Panc1 (cell line): ENCODE results near the gene MEIS1. TPM values are rescaled to one million over a fixed set of nuclear protein-coding genes. Genes with fewer than 3 reads are reported as not detected.

ENCODE experiments used
- ATAC-seq: fragments of 200-7000 bp; cut with Tn5 transposase; 2 replicates; pipeline ENCODE4 v1.9.1; 2020; ENCODE audit warnings: mild to moderate bottlenecking, moderate library complexity
- BruUV-seq: library from RNA; stranded (reverse); fragments of 400-500 nt; replicated peaks from 2 replicates; lab custom pipeline; 2021; lab: Mats Ljungman, UMichigan
- CTCF ChIA-PET: fragments of 300-600 bp; sonication (Branson Sonifier 250); formaldehyde crosslinking; loops from one replicate; lab custom pipeline; 2022; ENCODE audit warnings: antibody characterized with exemption; lab: Charles Lee
- POLR2A ChIA-PET: fragments of 300-600 bp; sonication (Branson Sonifier 250); formaldehyde crosslinking; loops from one replicate; lab custom pipeline; 2022; ENCODE audit warnings: antibody characterized with exemption; lab: Charles Lee
- DNase-seq: peaks from one replicate; pipeline ENCODE4 v3.0.0-alpha.2; 2010; ENCODE audit warnings: low read depth, low spot score
- H3K27ac ChIP-seq: 2 replicates; pipeline ENCODE4 v1.5.1; 2011; ENCODE audit warnings: mild to moderate bottlenecking, low read length, inconsistent platforms
- H3K27me3 ChIP-seq: fragments of 200-500 bp; sonication (Bioruptor generic); 2 replicates; pipeline ENCODE4 v1.6.0; 2014; ENCODE audit warnings: low read length, inconsistent platforms; ENCODE audit not compliant: control insufficient read depth, insufficient read depth
- H3K36me3 ChIP-seq: fragments of 200-500 bp; sonication (Bioruptor generic); 2 replicates; pipeline ENCODE4 v1.5.1; 2014; ENCODE audit warnings: inconsistent platforms, mild to moderate bottlenecking, low read length, moderate library complexity; ENCODE audit not compliant: control insufficient read depth, insufficient read depth
- H3K4me1 ChIP-seq: 2 replicates; pipeline ENCODE4 v1.5.1; 2011; ENCODE audit warnings: inconsistent platforms, mild to moderate bottlenecking, low read length, moderate library complexity; ENCODE audit not compliant: control insufficient read depth, insufficient read depth
- H3K4me3 ChIP-seq, 2 experiments: 2 replicates each; pipeline ENCODE4 v1.5.1; 2011 to 2012; ENCODE audit warnings: low read depth in 2 of 2, low read length in 2 of 2, mild to moderate bottlenecking in 2 of 2, inconsistent platforms in 1 of 2, moderate library complexity in 1 of 2
- H3K9me3 ChIP-seq: fragments of 200-500 bp; sonication (Bioruptor generic); 2 replicates; pipeline ENCODE4 v1.5.1; 2014; ENCODE audit warnings: low read depth, mild to moderate bottlenecking, inconsistent platforms, low read length, moderate library complexity; ENCODE audit not compliant: control insufficient read depth, insufficient read depth
- CTCF ChIP-seq: fragments of 450-650 bp; IDR thresholded peaks from 2 replicates; pipeline ENCODE4 v1.5.1; 2017; ENCODE audit warnings: mild to moderate bottlenecking
- POLR2AphosphoS5 ChIP-seq: IDR thresholded peaks from 2 replicates; pipeline ENCODE4 v1.6.1; 2012; ENCODE audit warnings: mild to moderate bottlenecking, low read depth, low read length, moderate library complexity
- SIN3A ChIP-seq: IDR thresholded peaks from 2 replicates; pipeline ENCODE4 v1.6.1; 2012; ENCODE audit warnings: low read depth, mild to moderate bottlenecking, low read length, moderate library complexity, borderline replicate concordance; ENCODE audit not compliant: insufficient read depth
- TCF7L2 ChIP-seq: IDR thresholded peaks from 2 replicates; pipeline ENCODE4 v1.6.1; 2011; ENCODE audit warnings: mild to moderate bottlenecking, low read depth, low read length, inconsistent platforms
- in situ Hi-C: cut with HindIII; loops from 2 replicates; pipeline ENCODE4 v1.10.0; 2016; ENCODE audit warnings: low sequenced_read_pairs, low pct_unique_long_range_greater_than_20kb
- intact Hi-C: fragments of 100-400 bp; cut with micrococcal nuclease; formaldehyde crosslinking; loops from one replicate; pipeline ENCODE4 v1.10.0; 2022; ENCODE audit not compliant: unreplicated experiment
- total RNA-seq: library from RNA; stranded (reverse); gene quantifications from one replicate; pipeline ENCODE4 v1.2.1, GENCODE V29; 2021; ENCODE audit not compliant: unreplicated experiment
- TF ChIP-seq, protein P1 (sequence below), 2 experiments: IDR thresholded peaks; 2 replicates each; pipeline ENCODE4 v1.6.1; 2011 to 2012; ENCODE audit warnings: low read depth in 2 of 2, control low read depth in 1 of 2, low read length in 1 of 2, mild to moderate bottlenecking in 1 of 2, moderate library complexity in 1 of 2; ENCODE audit not compliant: insufficient read depth in 1 of 2

Gene MEIS1
- total RNA-seq, 1 experiment from 2014 or later = 2.0 TPM

DNA sequence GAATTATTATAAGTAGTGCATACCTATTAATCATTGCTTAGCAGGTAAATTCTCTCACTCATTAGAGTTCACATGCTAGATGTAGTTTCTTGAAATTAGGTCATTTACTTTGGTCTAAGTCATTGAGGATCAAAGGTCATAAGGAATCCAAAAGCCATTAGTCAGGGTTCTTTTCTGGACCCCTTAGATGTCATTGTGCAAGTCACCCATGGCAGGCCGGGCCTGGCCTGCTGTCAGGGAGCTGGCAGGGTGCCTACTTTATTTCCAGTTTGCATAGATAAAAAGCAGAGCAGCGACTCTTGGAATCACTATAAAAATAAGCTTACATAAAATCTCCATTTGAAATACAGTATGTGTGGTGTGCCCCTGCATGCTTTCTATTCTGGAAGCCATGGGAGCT lies 91.3 kb downstream of the MEIS1 start:
- DNase-seq (no peak), ATAC-seq (no peak)
- Histone ChIP-seq H3K4me3 (no peak overlapping the region), H3K27me3 (no peaks in the 10 kb centered on the region), H3K9me3 (no peaks in the 10 kb centered on the region), H3K27ac (no peak overlapping the region), H3K36me3 (no peaks in the 10 kb centered on the region), H3K4me1 (no peaks in the 10 kb centered on the region)
- intact Hi-C loops = no loop called here
- CTCF ChIA-PET = no interaction called here
- POLR2A ChIA-PET = no interaction called here
- no TSS peak for BruUV-seq
- TF ChIP-seq, protein P1, sequence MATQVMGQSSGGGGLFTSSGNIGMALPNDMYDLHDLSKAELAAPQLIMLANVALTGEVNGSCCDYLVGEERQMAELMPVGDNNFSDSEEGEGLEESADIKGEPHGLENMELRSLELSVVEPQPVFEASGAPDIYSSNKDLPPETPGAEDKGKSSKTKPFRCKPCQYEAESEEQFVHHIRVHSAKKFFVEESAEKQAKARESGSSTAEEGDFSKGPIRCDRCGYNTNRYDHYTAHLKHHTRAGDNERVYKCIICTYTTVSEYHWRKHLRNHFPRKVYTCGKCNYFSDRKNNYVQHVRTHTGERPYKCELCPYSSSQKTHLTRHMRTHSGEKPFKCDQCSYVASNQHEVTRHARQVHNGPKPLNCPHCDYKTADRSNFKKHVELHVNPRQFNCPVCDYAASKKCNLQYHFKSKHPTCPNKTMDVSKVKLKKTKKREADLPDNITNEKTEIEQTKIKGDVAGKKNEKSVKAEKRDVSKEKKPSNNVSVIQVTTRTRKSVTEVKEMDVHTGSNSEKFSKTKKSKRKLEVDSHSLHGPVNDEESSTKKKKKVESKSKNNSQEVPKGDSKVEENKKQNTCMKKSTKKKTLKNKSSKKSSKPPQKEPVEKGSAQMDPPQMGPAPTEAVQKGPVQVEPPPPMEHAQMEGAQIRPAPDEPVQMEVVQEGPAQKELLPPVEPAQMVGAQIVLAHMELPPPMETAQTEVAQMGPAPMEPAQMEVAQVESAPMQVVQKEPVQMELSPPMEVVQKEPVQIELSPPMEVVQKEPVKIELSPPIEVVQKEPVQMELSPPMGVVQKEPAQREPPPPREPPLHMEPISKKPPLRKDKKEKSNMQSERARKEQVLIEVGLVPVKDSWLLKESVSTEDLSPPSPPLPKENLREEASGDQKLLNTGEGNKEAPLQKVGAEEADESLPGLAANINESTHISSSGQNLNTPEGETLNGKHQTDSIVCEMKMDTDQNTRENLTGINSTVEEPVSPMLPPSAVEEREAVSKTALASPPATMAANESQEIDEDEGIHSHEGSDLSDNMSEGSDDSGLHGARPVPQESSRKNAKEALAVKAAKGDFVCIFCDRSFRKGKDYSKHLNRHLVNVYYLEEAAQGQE (IDR thresholded peaks at IDR 0.05; ENCODE audit: insufficient read depth in 1 of 2, low read depth in 2 of 2, low read length in 1 of 2) = no peak
- no peak for TF ChIP-seq TCF7L2
- TF ChIP-seq POLR2AphosphoS5 = no peak
- in situ Hi-C loops = no loop called here

DNA sequence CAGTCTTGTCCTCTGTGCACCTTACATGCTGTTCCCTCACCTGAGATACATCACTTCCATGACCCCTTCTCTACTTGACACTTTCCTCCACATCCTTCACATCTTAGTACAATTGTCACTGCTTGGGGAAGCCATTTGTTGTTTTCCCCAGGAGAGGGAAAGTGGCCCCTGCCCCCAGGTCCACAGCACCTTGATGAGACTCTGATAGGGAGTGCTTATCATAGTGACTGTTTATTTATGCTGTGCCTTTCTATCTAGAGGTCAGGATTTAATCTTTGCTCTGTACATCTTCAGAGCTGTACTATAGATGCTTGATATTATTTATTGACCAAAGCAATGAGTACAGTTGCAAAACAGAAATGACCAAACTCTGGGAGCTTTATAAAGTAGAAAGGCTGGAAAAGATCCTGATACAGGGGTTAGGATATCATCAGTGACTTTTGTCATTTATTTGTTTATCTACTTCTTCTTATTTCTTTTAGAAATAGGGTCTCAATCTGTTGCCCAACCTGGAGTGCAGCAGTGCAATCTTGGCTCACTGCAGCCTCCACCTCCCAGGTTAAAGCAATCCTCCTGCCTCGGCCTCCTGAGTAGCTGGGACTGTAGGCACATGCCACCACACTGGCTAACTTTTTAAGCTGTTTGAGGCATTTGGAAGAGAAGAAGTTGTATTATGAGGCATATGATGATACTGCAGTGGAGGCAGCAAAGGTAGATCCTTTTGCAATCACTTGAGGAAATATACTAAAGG lies 94.2 kb downstream of the MEIS1 start:
- Histone ChIP-seq H3K27ac (no peak overlapping the region), H3K4me3 (no peak overlapping the region), H3K27me3 (no peaks in the 10 kb centered on the region), H3K36me3 (no peaks in the 10 kb centered on the region), H3K4me1 (no peaks in the 10 kb centered on the region), H3K9me3 (no peaks in the 10 kb centered on the region)
- in situ Hi-C loops (no loop called here), intact Hi-C loops (no loop called here)
- no TSS peak for BruUV-seq
- no peak for ATAC-seq
- POLR2A ChIA-PET = no interaction called here
- no peak for DNase-seq
- CTCF ChIA-PET = no interaction called here
- TF ChIP-seq, protein P1 (IDR thresholded peaks at IDR 0.05; ENCODE audit: insufficient read depth in 1 of 2, low read depth in 2 of 2, low read length in 1 of 2) = no peak
- no peak for TF ChIP-seq POLR2AphosphoS5

DNA sequence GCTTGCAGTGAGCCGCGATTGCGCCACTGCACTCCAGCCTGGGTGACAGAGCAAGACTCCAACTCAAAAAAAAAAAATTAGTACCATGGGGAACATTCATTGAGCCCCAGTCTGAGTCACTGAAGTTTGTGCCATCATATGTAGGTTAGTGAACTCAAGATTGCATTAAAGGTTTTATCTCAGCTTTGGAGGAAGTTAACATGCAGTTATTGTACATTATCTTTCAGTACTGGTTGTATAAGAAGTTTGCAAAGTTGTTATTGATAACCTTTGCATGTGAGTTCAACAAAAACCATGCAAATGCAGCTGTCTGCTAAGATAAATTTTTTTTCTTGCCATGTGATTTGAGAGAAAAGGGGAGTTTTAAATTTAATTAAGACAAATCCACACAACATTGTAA lies 95.7 kb downstream of the MEIS1 start:
- H3K4me1 ChIP-seq = no peaks in the 10 kb centered on the region
- ChIA-PET POLR2A (no interaction called here), CTCF (no interaction called here)
- intact Hi-C loops = no loop called here
- H3K27me3 ChIP-seq = no peaks in the 10 kb centered on the region
- no peaks in the 10 kb centered on the region for H3K36me3 ChIP-seq
- H3K4me3 ChIP-seq = no peak overlapping the region
- in situ Hi-C loops = no loop called here
- TF ChIP-seq, protein P1 (IDR thresholded peaks at IDR 0.05; ENCODE audit: insufficient read depth in 1 of 2, low read depth in 2 of 2, low read length in 1 of 2) = no peak
- no peak for TF ChIP-seq TCF7L2
- TF ChIP-seq CTCF = no peak
- TF ChIP-seq POLR2AphosphoS5 = no peak
- no peak for TF ChIP-seq SIN3A
- BruUV-seq = no TSS peak
- no peak overlapping the region for H3K27ac ChIP-seq
- no peak for ATAC-seq
- no peak for DNase-seq
- H3K9me3 ChIP-seq = no peaks in the 10 kb centered on the region
